GM04503 (cell line): ENCODE measurements around the gene HS1BP3.

Experiments
- DNase-seq: peaks from one replicate; pipeline ENCODE4 v3.0.0-alpha.2; 2012; ENCODE audit warnings: low read depth

HS1BP3 gene

GRCh38 chr2:20645761-20646160 is 5.1 kb downstream of the HS1BP3 start:
- no peak for DNase-seq

- no peak for DNase-seq
These were observed 5.6 kb downstream of the HS1BP3 start for GRCh38 chr2:20645301-20645701.

- no peak for DNase-seq
These were observed 7.1 kb downstream of the HS1BP3 start for GRCh38 chr2:20643826-20644225.

GRCh38 chr2:20643060-20643459 is 7.8 kb downstream of the HS1BP3 start:
- no peak for DNase-seq

- no peak for DNase-seq
These were observed 8.6 kb downstream of the HS1BP3 start for GRCh38 chr2:20642055-20642971.

- DNase-seq = no peak
These were observed 9.5 kb downstream of the HS1BP3 start for GRCh38 chr2:20641123-20641985.

GRCh38 chr2:20640411-20641122 is 10.3 kb downstream of the HS1BP3 start:
- DNase-seq = no peak

- no peak for DNase-seq
These were observed 12.1 kb downstream of the HS1BP3 start for GRCh38 chr2:20638646-20639430.

- DNase-seq = no peak
These were observed 12.9 kb downstream of the HS1BP3 start for GRCh38 chr2:20638014-20638413.

GRCh38 chr2:20637147-20637546 is 13.8 kb downstream of the HS1BP3 start:
- no peak for DNase-seq

- DNase-seq = no peak
These were observed 15.0 kb downstream of the HS1BP3 start for GRCh38 chr2:20635675-20636584.

GRCh38 chr2:20635113-20635510 is 15.8 kb downstream of the HS1BP3 start:
- DNase-seq = no peak

- no peak for DNase-seq
These were observed 16.3 kb downstream of the HS1BP3 start for GRCh38 chr2:20634507-20635112.

- no peak for DNase-seq
These were observed 16.9 kb downstream of the HS1BP3 start for GRCh38 chr2:20633794-20634506.

- no peak for DNase-seq
These were observed 17.9 kb downstream of the HS1BP3 start for GRCh38 chr2:20633001-20633400.

GRCh38 chr2:20632446-20632990 is 18.4 kb downstream of the HS1BP3 start:
- no peak for DNase-seq

GRCh38 chr2:20631617-20632307 is 19.1 kb downstream of the HS1BP3 start:
- DNase-seq = no peak

GRCh38 chr2:20630967-20631366 is 19.9 kb downstream of the HS1BP3 start:
- no peak for DNase-seq
